ENCODE measurements around the gene MVB12B.

GRCh38 chr9:126526218-126527108 is 199.8 kb downstream of the MVB12B start:
- TF ChIP-seq POLR2A (IDR thresholded peaks at IDR 0.05; ENCODE audit: low read length) (no peak), GATA1 (IDR thresholded peaks at IDR 0.05; ENCODE audit: low read depth, low read length) (no peak)

Data from erythroblast (primary cell).